HG02610 (cell line): Measurements from ENCODE around the gene LRRC36.
"Not testable (repeated sequence)": the region's sequence is repeated elsewhere in the genome, so short reads cannot be mapped to it uniquely, and the experiment has no call there.

Experiments
- ATAC-seq: cut with Tn5 transposase; IDR thresholded peaks from one replicate; pipeline ENCODE4 v1.9.1; 2021; ENCODE audit warnings: mild to moderate bottlenecking, moderate library complexity; ENCODE audit not compliant: unreplicated experiment

LRRC36 gene

DNA sequence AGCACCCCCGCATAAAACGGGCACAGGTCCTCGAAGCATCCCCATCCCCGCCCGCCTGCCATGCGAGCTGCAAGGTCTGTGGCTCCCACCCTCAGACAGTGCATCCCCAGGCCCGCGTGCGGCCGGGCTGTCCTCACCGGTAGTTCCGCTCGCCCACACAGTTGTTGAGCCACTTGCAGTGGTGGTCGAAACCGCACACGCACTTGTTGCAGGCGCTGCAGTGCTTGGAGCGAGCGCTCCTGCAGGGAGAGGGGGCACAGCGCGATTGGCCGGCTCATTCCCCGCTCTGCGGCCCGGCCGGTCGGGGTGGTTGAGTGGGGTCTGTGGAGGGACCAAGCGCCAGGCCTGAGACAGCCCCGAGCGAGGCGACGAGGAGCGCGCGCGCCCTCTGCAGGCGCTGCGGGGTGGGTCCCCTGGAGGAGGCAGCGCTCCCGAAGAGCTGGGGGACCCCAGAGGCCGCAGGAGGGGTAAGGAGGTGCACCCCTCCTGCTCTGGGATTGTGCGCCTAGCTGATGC, 72.7 kb downstream of the LRRC36 start:
- ATAC-seq: no peak

DNA sequence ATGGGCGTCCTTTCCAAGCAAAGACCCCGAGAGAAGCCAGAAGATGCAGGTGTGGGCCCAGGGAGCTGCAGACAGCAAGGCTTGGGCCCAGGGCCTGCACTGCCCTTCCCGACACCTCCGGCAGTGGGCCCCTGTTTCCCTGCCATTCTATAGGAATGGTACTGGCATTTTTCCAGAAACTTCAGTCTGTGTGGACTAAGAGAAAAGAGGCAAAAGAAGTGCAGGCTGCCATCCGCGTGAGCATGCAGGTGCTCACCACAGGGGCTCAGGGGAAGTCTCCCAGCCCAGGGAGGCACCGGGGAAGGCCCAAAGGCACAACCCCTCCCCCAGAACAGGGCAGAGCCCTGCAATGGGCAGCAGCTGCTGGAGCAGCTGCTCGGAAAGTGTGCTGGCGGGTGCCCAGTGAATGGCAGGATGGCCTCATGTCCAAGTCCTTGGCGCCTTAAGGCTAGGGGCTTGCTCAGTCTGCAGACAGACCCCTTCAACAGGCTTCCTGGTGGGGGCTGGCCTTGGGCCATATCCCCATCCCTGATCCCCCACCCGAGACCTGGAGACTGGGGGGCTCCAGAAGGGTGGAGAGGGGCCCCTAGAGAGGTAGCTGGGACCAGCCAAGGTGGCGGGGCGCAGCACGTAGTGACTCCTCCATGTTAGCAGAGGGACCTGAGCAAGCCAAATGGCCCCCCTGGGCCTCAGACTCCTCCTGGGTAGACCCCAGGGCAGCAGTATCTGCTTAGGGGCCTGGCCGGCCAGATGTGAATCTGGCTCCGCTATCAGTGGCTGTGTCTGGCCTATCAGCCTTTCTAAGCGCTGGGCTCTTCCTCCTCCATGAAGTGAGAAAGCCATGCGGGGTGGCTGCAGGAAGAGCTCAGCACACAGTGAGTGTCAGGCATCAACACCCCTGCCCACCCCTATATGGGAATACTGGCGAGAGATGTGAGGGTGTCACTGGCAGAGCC, 73.4 kb downstream of the LRRC36 start:
- ATAC-seq: no peak

DNA sequence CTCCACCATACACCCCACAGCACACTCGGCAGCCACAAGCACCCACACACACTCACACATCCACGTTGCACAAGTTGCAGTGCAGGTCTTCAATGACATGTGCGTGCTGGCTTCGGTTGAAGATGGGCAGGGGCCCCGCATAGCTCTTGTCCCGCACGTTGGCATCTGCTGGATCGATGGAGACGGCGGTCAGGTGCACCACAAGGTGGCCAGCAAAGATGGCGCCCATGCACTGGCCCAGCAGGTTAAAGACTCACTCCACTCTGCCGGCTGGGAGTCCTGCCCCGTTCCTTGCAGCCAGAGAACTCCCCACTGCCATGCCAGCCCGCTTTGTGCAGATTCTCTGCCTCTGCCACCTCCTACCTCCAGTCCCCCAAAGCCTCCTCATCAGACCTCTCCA, 74.3 kb downstream of the LRRC36 start:
- ATAC-seq: no peak

DNA sequence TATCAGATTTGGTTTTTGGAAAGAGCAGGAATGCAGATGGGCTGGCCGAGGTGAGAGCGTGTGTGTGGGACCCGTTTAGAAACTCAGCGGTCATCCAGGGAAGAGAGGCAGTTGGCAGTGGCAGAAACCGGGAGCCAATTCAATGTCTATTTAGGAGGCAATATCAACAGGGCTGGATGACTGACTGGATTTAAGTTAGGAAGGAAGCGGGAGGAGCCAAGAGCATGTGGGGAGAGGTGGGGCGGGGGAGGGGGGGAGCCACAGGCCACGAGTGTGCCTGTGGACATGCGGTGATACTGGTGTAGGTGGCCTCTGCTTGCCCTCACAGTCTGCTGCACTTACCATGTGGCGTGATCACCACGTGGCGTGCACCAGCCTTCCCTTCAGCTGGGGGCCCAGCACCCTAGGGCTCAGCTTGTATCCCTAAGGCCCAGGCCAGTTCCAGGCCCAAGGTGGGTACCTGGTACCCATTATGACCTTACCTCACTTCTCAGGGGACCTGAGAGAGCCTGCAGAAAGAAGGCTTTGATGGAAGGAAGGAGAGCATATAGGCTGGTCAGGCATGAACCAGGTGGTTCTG, 77.5 kb downstream of the LRRC36 start:
- ATAC-seq: no peak

DNA sequence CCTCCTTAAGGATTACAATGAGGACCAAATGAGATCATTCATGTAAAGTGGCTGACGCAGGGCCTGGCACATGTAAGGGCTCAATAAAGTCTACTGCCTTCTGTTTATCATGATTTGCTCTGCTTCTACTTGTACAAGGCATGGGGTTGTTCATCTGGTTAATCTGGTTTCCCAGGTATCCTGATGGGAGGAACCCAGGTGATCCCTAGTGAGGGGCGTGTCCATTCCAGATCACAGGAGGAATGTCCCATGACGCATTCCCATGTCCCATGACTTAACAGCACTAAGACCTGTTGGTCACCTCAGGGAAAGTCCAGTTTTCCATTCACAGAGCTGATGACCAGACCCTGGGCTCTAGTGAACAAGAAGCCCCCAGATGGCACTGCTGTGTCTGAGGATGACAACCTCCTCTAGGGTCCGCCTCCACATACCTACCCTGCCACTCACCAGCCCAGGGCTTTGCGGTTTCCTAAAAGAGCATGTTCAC, 78.2 kb downstream of the LRRC36 start:
- no peak for ATAC-seq

DNA sequence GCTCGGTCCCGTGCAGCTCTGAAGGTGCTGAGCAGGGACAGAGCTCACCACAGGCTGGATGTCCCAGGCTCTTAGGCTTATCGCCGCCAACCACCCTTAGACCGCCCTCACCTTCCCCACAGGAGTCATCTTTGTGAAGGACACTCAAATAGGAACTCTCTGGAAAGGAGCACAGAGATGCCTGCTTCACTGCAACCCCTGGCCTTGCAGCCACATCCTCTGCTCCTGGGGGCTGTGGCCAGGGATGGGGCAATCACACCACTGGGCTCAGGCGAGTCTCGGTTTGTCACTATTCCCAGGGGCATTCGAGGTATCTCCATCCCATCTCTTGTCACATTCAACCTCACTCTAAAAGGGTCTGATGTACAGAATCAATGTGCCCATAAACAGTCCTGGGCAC, 78.7 kb downstream of the LRRC36 start:
- no peak for ATAC-seq

DNA sequence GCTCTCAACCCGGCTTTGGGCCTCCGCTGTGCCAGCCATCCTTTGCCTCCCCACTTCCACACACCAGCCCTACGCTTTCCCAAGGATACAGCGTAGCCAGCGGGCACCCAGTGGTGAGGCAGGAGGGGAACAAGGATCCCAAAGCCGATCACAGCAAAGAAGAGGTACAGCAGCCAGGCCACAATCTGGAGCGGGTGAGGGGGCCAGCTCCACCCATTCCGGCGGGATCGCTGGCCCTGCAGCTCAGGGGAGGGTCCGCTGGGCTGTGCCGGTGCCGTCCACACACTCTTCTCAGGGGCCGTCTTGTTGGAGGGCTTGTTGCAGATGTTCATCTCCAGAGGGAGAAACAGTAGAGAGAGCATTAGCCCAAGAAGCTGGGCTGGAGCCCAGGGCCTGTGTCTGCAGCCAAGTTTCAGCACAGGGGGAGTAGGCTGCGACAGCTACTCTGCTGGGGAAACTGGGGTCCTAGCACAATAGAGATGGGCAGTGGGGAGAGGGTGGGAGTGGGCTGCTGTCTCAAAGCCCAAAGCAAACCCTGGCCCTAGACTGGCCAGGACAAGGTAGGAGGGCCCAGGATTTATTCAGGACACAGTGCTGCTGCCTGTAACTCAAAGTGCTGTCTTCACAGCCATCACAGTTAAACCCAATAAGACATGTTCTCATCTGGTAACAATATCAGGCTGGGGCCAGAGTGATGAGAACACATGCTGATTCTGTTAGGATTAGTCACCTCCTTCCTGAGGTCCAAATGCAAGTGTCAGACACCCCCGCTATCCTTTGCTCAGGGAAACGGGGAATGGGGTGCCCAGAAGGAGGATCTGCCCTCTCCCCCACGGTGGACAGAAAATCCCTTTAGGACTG, 79.7 kb downstream of the LRRC36 start:
- ATAC-seq: no peak

DNA sequence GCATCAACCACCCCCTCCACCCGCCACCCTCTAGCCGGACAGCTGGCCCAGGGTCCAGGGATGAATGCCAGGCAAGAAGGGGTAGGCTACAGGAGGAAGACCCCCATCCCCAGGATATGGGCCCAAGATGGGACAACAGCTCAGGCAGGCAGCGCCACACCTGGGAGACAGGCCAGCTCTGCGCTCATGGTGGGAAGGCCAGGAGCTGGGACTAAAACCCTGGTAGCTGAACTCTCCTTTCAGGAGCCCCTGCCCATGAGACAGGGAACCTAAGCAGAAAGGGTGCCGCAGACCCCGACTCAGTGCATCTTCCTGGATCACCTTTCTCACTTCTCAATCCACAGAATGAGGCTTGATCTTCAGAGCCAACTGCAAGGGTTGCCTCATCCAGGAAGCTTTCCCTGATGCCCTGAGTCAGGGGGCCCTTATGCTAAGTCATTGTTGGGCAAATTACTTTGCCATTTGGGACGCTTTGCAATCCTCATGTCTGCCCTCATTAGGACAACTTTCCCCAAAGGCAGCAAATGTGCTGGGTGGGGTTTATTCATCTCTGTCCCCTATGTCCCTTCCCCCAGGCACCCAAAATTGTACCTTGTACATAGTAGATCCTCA, 80.7 kb downstream of the LRRC36 start:
- no peak for ATAC-seq

DNA sequence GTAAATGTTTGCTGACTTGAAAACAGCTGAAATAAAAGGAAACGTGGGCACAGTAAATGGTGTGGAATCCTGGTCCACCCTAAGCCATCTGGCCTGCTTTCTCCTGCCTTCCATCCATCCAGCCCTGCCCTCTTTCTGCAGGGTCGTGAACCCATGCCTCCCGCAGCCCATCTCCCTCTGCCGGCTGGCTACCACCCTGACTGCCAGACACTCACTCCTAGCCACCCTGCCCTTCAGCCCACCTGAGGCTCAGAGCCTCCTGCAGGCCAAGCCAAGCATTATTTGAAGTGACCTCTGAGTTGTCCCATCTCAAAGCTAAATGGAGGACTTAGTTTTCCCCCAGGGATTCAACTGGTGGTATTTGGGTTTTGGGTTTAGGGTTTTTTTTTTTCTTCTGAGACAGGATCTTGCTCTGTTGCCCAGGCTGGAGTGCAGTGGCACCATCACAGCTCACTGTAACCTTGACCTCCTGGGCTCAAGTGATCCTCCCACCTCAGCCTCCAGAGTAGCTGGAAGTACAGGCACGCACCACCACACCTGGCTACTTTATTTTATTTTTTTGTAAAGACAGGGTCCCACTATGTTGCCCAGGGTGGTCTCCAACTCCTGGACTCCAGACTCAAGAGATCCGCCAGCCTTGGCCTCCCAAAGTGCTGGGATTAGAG, 81.3 kb downstream of the LRRC36 start:
- ATAC-seq: no peak

DNA sequence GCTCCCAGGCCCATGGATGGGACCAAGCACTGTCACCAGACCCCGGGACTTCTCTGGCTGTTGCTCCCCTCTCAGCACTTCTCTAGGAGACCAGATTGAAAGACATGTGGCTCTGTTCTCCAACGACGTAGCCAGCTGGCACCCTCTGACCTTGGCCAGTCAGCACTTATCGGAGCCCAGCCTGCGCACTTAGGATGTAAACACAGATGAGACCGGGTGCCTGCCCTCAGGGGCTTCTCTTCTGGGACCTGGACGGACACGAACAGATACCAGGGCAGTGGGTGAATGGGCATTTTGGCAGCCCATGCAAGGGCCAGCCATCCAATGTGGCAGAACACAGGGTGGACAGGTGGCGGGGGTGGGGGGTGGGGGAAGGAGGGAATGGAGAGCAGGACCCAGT, 83.0 kb downstream of the LRRC36 start:
- ATAC-seq: no peak

DNA sequence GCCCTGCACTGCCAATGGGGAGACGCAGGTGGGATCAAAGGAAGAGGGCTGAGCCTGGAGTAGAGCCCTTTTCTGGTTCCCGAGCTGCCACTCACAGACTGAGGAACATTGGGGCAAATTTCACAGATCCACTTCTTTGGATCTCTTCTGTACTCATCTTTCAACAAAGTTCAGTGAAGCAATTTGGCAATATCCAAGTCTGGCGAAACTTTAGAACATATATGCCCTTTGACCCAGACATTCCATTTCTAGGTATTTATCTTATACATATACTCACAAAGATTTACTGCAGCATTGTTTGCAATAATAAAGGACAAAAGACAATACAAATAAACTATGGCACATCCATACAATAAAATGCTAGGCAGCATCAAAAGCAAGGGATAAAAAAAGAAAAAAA, 84.7 kb downstream of the LRRC36 start:
- ATAC-seq: no peak

DNA sequence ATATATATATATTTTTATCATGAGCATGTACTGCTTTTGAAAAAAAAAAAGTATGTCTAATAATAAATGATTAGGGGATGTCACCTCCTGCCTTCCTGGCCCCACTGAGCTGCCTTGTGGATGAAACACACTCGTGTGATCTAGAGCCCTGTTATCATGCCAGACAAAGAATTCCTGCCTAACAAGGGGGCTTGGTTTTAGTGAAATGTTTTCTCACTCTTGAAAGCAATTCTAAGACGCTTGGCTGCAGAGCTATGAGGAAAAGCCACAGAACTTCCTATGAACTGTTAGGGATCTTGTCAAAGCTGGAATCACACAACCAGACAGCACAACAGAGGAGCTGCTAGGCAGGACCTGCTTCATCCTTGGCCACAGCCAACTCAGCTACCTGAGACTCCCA, 85.7 kb downstream of the LRRC36 start:
- no peak for ATAC-seq

DNA sequence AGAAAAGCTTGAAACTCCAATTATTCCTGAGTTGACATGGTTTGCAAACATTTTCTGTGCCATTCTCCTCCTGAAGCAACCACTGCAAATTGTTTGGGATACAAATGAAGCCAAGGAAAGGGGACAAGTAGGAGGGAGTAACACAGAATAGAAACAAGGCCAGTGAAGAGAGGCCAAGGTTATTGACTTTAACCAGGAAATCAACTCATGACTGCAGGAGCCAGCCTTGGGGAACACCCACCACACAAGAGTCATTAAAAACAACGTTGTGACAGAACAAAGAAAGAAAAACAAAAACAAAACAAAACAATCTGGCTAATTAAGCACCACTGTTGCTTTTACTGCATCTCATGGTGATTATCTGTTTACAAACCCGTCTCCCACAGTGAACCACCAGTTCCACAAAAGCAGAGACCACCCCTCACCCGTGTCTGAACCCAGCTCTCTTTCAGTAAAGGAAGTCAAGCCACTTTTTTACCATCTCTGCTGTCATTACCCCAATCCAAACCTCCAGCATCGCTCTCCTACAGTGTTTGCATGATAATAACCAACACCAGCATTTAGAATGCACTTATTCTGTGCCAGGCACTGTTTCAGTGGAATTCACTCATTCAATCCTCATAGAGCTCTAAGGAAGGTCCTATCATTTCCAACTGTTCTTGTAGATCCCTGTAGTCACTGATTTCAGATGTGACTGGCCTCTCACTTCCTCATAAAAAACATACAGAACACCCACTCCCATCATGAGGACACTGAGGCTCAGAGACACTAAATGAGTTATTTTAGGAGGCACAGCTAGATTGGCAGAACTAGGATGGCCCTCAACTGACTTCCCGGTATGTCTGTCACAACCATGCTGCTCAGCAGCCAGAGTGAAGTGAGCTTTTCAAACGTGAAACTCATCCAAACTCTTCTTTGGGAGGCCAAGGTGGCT, 87.6 kb downstream of the LRRC36 start:
- ATAC-seq: no peak

DNA sequence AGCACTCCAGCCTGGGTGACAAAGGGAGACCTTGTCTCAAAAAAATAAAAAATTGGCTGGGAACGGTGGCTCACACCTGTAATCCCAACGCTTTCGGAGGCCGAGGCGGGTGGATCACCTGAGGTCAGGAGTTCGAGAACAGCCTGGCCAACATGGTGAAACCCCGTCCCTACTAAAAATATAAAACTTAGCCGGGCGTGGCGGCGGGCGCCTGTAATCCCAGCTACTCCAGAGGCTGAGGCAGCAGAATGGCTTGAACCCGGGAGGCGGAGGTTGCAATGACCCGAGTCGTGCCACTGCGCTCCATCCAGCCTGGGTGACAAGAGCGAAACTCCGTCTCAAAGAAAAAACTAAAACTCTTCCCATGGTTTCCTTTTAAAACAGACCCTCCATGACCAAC, 88.8 kb downstream of the LRRC36 start:
- not testable (repeated sequence) for ATAC-seq

DNA sequence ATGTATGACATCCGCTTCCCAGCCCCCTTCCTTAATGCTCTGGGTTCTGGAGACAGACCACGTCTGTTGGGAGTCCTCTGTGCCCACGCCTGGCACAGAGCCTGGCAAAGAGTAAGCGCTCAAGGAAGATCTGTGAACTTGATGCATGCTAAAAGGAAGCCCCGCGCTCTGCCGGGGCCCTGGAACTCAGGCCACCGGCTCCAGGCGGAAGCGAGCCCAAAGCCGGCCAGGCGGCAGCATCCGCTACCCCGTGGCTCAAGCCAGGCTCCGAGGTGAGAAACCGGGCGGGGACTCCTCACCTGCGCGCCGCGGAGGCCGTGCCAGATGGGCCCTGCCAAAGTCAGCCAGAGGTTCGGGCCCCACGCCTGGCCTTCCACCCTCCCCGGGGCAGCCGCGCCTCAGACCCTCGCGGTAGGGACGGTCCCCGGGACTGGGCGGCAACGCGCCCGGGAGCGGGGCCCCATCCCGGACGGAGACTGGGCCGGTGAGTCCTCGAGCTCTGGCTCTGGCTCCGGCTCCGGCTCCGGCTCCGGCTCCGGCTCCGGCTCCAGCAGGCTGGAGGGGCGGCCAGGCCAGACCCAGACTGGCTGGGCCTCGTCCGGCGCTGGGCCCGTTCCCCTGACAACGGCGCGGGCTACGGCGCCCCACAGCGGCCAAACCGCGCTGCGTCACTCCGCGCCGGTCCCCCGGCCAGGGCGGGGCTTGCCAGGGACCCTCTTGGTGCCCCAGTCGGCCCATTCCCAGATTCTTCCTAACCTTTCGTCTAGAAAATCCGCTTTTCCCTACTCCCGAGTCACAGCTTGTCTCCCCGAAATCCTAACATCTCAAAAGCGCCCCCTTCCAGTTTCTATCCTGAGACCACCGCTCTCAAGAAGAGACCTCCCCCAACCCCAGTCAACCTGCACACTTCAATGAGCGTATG, 89.5 kb downstream of the LRRC36 start, which contains the start of gene ZDHHC1:
Gene ZDHHC1 (minus strand): TSS at position 606 of the 922 bp plus-strand sequence. CDS start 8,702 bp downstream, outside the sequence.
- ATAC-seq: peak; percentile 65

DNA sequence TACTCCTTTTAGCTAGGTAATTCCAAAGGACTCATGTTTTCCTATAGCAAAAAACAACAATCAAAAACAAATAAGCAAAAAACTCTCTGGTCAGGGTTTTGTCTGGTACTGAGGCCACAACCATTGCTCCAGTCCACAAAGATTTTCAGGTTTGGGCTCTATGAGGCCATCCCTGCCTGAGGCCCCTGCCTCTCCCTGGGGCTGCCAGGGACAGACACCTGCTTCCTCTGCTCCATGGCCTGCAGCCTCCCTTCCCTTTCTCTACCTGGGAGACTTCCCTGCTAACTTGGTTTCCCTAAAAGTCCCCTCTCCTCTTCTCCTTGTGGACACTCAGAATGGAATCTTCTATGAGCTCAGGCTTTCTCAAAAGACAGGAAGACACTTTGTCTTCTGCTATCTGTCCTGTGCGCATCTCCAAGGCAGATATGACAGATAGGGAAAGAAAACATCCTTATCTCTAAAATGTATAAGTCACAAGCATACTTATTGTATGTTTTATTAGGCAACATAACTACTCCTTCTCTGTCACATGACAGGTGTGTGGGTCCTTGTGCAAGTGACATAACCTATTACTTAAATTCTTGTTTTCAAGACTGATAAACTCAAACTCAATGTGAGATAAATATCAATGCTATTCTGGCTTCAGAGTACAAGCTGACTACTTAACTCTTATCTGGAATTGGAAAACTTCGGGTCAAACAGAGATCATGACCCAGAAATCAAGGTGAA, 90.9 kb downstream of the LRRC36 start:
- ATAC-seq: no peak

DNA sequence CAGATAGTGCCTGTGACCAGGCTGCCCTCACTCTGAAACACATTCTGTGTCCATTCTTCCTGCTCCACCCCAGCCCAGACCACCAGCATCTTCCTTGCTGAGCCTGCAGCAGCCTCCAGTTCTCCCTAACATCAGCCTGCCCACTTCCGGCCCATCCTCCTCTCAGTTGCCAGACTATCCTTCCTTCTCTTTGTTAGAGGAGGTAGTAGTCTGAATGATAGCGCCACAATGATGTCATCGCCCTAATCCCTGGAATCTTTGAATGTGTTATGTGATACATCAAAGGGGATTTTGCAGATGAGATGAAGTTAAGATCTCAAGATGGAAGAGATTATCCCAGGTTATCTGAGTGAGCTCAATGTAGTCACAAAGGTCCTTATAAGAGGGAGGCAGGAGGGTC, 92.9 kb downstream of the LRRC36 start:
- ATAC-seq: no peak
